ENCODE results near the gene IFIT3. TPM values are rescaled to one million over a fixed set of nuclear protein-coding genes. Genes with fewer than 3 reads are reported as not detected.
A peak's percentile ranks its signal among the peaks of the same experiment; 100 is the strongest.

The IFIT3 gene, protein sequence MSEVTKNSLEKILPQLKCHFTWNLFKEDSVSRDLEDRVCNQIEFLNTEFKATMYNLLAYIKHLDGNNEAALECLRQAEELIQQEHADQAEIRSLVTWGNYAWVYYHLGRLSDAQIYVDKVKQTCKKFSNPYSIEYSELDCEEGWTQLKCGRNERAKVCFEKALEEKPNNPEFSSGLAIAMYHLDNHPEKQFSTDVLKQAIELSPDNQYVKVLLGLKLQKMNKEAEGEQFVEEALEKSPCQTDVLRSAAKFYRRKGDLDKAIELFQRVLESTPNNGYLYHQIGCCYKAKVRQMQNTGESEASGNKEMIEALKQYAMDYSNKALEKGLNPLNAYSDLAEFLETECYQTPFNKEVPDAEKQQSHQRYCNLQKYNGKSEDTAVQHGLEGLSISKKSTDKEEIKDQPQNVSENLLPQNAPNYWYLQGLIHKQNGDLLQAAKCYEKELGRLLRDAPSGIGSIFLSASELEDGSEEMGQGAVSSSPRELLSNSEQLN
- total RNA-seq (ENCODE audit: unreplicated experiment) = 16.8 TPM
- long read RNA-seq, transcript IFIT3-202 (2 exons, 2,496 nt) = major isoform, 18 of 20 reads
- long read RNA-seq, partial matches to known transcripts = 0 of 20 reads
- long read RNA-seq, other reads (novel, unspliced or antisense) = 1 of 20 reads

GRCh38 chr10:89327803-89328441, at the start of gene IFIT3:
Gene IFIT3 (plus strand): TSS chr10:89327997. CDS start chr10:89328074, 77 bp downstream.
- TF ChIP-seq, protein P1, sequence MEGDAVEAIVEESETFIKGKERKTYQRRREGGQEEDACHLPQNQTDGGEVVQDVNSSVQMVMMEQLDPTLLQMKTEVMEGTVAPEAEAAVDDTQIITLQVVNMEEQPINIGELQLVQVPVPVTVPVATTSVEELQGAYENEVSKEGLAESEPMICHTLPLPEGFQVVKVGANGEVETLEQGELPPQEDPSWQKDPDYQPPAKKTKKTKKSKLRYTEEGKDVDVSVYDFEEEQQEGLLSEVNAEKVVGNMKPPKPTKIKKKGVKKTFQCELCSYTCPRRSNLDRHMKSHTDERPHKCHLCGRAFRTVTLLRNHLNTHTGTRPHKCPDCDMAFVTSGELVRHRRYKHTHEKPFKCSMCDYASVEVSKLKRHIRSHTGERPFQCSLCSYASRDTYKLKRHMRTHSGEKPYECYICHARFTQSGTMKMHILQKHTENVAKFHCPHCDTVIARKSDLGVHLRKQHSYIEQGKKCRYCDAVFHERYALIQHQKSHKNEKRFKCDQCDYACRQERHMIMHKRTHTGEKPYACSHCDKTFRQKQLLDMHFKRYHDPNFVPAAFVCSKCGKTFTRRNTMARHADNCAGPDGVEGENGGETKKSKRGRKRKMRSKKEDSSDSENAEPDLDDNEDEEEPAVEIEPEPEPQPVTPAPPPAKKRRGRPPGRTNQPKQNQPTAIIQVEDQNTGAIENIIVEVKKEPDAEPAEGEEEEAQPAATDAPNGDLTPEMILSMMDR (IDR thresholded peaks at IDR 0.05; ENCODE audit: unreplicated experiment) = no peak
- Mint-ChIP-seq H3K36me3 (ENCODE audit: low read depth, unreplicated experiment) (no peaks in the 10 kb centered on the region), H3K4me1 (ENCODE audit: unreplicated experiment) (peaks cover 56% of the 10 kb centered on the region), H3K9me3 (ENCODE audit: unreplicated experiment) (no peaks in the 10 kb centered on the region), H3K27me3 (ENCODE audit: unreplicated experiment) (peaks cover 2% of the 10 kb centered on the region), H3K27ac (ENCODE audit: unreplicated experiment) (peak within 1 kb of the TSS; percentile 100), H3K4me3 (ENCODE audit: unreplicated experiment) (peak within 1 kb of the TSS; percentile 82)
- DNase-seq (ENCODE audit: low spot score) = peak; percentile 60

DNA sequence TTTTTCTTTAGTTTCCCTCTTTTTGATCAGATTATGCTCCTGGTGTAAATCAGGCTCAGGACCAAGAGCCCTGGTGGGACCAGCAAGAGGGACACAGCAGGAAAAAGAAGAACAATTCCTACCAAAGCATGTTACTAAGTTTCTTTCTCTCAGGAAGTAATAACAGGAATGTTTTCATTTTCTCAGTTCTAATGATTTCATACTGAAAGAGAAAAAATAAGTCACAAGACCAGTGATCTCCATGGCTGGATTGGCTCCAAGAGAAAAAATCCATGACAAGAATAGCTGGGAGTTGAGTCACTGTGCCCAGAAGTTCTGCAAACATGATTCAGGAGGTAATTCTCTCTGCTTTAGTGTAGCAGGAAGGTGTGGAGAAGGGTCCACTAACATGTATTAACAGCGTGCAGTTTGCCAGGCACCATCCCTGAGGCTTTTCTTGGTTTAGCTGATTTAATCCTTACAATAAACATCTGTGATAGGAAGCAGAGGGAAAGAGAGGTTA, 49.7 kb upstream of the IFIT3 start:
- H3K27me3 Mint-ChIP-seq (ENCODE audit: unreplicated experiment) = no peaks in the 10 kb centered on the region
- H3K9me3 Mint-ChIP-seq (ENCODE audit: unreplicated experiment) = no peaks in the 10 kb centered on the region
- H3K4me1 Mint-ChIP-seq (ENCODE audit: unreplicated experiment) = peaks cover 24% of the 10 kb centered on the region
- no peak for DNase-seq (ENCODE audit: low spot score)
- H3K27ac Mint-ChIP-seq (ENCODE audit: unreplicated experiment) = no peak overlapping the region
- H3K4me3 Mint-ChIP-seq (ENCODE audit: unreplicated experiment) = no peak overlapping the region
- no peaks in the 10 kb centered on the region for H3K36me3 Mint-ChIP-seq (ENCODE audit: low read depth, unreplicated experiment)
- TF ChIP-seq, protein P1 (IDR thresholded peaks at IDR 0.05; ENCODE audit: unreplicated experiment) = no peak

GRCh38 chr10:89278900-89279392, 48.9 kb upstream of the IFIT3 start:
- DNase-seq (ENCODE audit: low spot score) = no peak
- Mint-ChIP-seq H3K36me3 (ENCODE audit: low read depth, unreplicated experiment) (no peaks in the 10 kb centered on the region), H3K9me3 (ENCODE audit: unreplicated experiment) (no peaks in the 10 kb centered on the region), H3K27ac (ENCODE audit: unreplicated experiment) (no peak overlapping the region), H3K27me3 (ENCODE audit: unreplicated experiment) (no peaks in the 10 kb centered on the region), H3K4me3 (ENCODE audit: unreplicated experiment) (no peak overlapping the region), H3K4me1 (ENCODE audit: unreplicated experiment) (peaks cover 32% of the 10 kb centered on the region)
- TF ChIP-seq, protein P1 (IDR thresholded peaks at IDR 0.05; ENCODE audit: unreplicated experiment) = no peak

DNA sequence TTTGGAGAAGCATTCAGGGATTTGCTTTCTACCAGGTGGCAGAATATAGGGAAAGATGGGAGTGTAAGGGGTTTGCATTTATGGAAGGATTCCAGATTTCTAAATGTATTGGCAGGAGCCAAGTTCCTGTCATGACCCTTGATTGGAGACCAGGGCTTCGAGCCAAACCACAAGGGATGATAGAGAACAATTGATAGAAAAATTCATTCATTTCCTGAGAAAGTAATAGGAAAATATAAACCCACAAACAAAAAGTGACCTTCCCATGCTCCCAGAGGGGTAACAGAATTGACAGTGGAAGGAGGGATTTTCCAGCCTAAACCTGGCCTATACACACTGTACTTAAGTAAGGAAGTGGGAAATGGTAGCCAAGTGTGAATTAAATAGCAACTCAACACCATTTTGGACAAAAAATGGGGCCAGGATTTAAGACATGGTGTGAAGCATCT, 48.4 kb upstream of the IFIT3 start:
- TF ChIP-seq, protein P1 (IDR thresholded peaks at IDR 0.05; ENCODE audit: unreplicated experiment) = no peak
- Mint-ChIP-seq H3K4me3 (ENCODE audit: unreplicated experiment) (no peak overlapping the region), H3K9me3 (ENCODE audit: unreplicated experiment) (no peaks in the 10 kb centered on the region), H3K27me3 (ENCODE audit: unreplicated experiment) (no peaks in the 10 kb centered on the region), H3K27ac (ENCODE audit: unreplicated experiment) (no peak overlapping the region), H3K4me1 (ENCODE audit: unreplicated experiment) (peaks cover 35% of the 10 kb centered on the region), H3K36me3 (ENCODE audit: low read depth, unreplicated experiment) (no peaks in the 10 kb centered on the region)
- no peak for DNase-seq (ENCODE audit: low spot score)

Data from endothelial cell (in vitro differentiated cells).